K562 (cell line): Measurements from ENCODE around the gene IQUB. TPM values are rescaled to one million over a fixed set of nuclear protein-coding genes. Genes with fewer than 3 reads are reported as not detected.

Source experiments
- BCLAF1 ChIP-seq, 2 experiments: fragments of 450-650 bp in 1 of 2; IDR thresholded peaks; 2 replicates each; pipeline ENCODE4 v1.6.1; 2011 to 2017; ENCODE audit warnings: low read depth in 2 of 2, antibody characterized with exemption in 1 of 2, borderline replicate concordance in 1 of 2, low read length in 1 of 2, mild to moderate bottlenecking in 1 of 2, mixed read lengths in 1 of 2; ENCODE audit not compliant: control insufficient read depth in 1 of 2
- DPF2 ChIP-seq: fragments of 450-650 bp; IDR thresholded peaks from 2 replicates; pipeline ENCODE4 v1.6.1; 2016
- HNRNPH1 ChIP-seq: fragments of 200-400 bp; formaldehyde crosslinking; optimal IDR thresholded peaks from 2 replicates; pipeline ENCODE3; 2017; ENCODE audit warnings: low read depth, mild to moderate bottlenecking, low read length, moderate library complexity
- L3MBTL2 ChIP-seq: fragments of 450-650 bp; IDR thresholded peaks from 2 replicates; pipeline ENCODE4 v1.6.1; 2016; ENCODE audit warnings: mild to moderate bottlenecking, moderate library complexity
- MAX ChIP-seq: sonication (generic); formaldehyde crosslinking; IDR thresholded peaks from 2 replicates; pipeline ENCODE4 v1.9.0; 2022; ENCODE audit warnings: mild to moderate bottlenecking, missing genetic modification reagents
- MCM3 ChIP-seq: fragments of 450-650 bp; IDR thresholded peaks from 2 replicates; pipeline ENCODE4 v1.6.1; 2016
- MLLT1 ChIP-seq, 2 experiments: fragments of 450-650 bp; IDR thresholded peaks; 2 replicates each; pipeline ENCODE4 v1.6.1; 2016
- NFRKB ChIP-seq: fragments of 450-650 bp; IDR thresholded peaks from 2 replicates; pipeline ENCODE4 v1.6.1; 2016; ENCODE audit warnings: low read depth
- RCOR1 ChIP-seq, 2 experiments: IDR thresholded peaks; 2 replicates each; pipeline ENCODE4 v1.6.1; 2012; ENCODE audit warnings: low read depth in 2 of 2, low read length in 2 of 2, borderline replicate concordance in 1 of 2, improper control_type of control experiment in 1 of 2
- RREB1 ChIP-seq: fragments of 250-450 bp; sonication (Bioruptor Pico); IDR thresholded peaks from 2 replicates; pipeline ENCODE4 v1.4.0; 2020
- TCF15 ChIP-seq: fragments of 250-450 bp; sonication (Bioruptor Pico); IDR thresholded peaks from 2 replicates; pipeline ENCODE4 v1.8.0; 2022; ENCODE audit warnings: moderate library complexity, mild to moderate bottlenecking, inconsistent platforms
- ZNF140 ChIP-seq: fragments of 250-450 bp; sonication (Bioruptor Pico); IDR thresholded peaks from 2 replicates; pipeline ENCODE4 v1.8.0; 2021; ENCODE audit warnings: moderate library complexity, mild to moderate bottlenecking, inconsistent platforms
- ZNF239 ChIP-seq: fragments of 250-450 bp; sonication (Bioruptor Pico); IDR thresholded peaks from 2 replicates; pipeline ENCODE4 v1.4.0; 2020; ENCODE audit warnings: mild to moderate bottlenecking
- ZNF717 ChIP-seq: fragments of 250-450 bp; sonication (Bioruptor Pico); IDR thresholded peaks from 2 replicates; pipeline ENCODE4 v1.5.0; 2021
- polyA plus RNA-seq, 8 experiments: library from polyadenylated mRNA; depleted of rRNA in 4 of 8; stranded (reverse) in 5 of 8; unstranded in 3 of 8; fragments of >200 nt; fragmentation: Nextera tagmentation in 2 of 8; fragmentation: Illumina TruSeq in 1 of 8; extraction: Ambion mirVana in 2 of 8; extraction: Trizol in 1 of 8; gene quantifications; 2 replicates each; pipeline versions ENCODE4 v1.2.1 to v1.2.3, GENCODE V29; 2011 to 2014; ENCODE audit warnings: inconsistent platforms in 1 of 8, missing spikeins in 1 of 8
- total RNA-seq, 7 experiments: library from RNA; depleted of rRNA in 6 of 7; stranded (reverse); fragments of >200 nt in 6 of 7; fragmentation: Illumina TruSeq in 2 of 7; extraction: Trizol in 2 of 7; gene quantifications; 2 replicates each; pipeline versions ENCODE4 v1.2.1 to v1.2.3, GENCODE V29; 2011 to 2021; ENCODE audit warnings: low replicate concordance in 1 of 7

The IQUB gene
- total and polyA plus RNA-seq, 9 of the 15 experiments (the other 6 are each of a cell fraction or from before 2014, with no cell fraction given), result 0.62 to 2.6 (median 1.4) TPM

- TF ChIP-seq BCLAF1 (IDR thresholded peaks at IDR 0.05; ENCODE audit: borderline replicate concordance in 1 of 2, control insufficient read depth in 1 of 2, low read depth in 2 of 2, low read length in 1 of 2), result no peak
- no peak for TF ChIP-seq HNRNPH1
- TF ChIP-seq ZNF140, result no peak
- no peak for TF ChIP-seq TCF15 (CRISPR knock-in tag)
- TF ChIP-seq NFRKB, result 0 out of 2 replicates have a peak, but pooled peaks have one; percentile 43
- peak; percentile 69 to 88; a peak in 3 of 4 replicates for TF ChIP-seq MLLT1 (IDR thresholded peaks at IDR 0.05)
- no peak for TF ChIP-seq RCOR1 (IDR thresholded peaks at IDR 0.05; ENCODE audit: borderline replicate concordance in 1 of 2, low read depth in 2 of 2, low read length in 2 of 2)
- 0 out of 2 replicates have a peak, but pooled peaks have one; percentile 12 for TF ChIP-seq MAX
- no peak for TF ChIP-seq RREB1 (CRISPR knock-in tag)
- TF ChIP-seq DPF2, result peak; percentile 84
- TF ChIP-seq ZNF717 (CRISPR knock-in tag), result no peak
- peak; percentile 44; the same call in 1 of the 2 replicates for TF ChIP-seq L3MBTL2
- TF ChIP-seq ZNF239 (CRISPR knock-in tag), result no peak
- no peak for TF ChIP-seq MCM3
Observed at GRCh38 chr7:123534383-123535260, at the start of gene IQUB (continued).
